GM18502 (cell line): Measurements from ENCODE around the gene PC.
"Not testable (repeated sequence)": the region's sequence is repeated elsewhere in the genome, so short reads cannot be mapped to it uniquely, and the experiment has no call there.

Experiments
- ATAC-seq: cut with Tn5 transposase; IDR thresholded peaks from one replicate; pipeline ENCODE4 v1.9.1; 2021; ENCODE audit warnings: mild to moderate bottlenecking; ENCODE audit not compliant: unreplicated experiment, poor library complexity

Gene PC

DNA sequence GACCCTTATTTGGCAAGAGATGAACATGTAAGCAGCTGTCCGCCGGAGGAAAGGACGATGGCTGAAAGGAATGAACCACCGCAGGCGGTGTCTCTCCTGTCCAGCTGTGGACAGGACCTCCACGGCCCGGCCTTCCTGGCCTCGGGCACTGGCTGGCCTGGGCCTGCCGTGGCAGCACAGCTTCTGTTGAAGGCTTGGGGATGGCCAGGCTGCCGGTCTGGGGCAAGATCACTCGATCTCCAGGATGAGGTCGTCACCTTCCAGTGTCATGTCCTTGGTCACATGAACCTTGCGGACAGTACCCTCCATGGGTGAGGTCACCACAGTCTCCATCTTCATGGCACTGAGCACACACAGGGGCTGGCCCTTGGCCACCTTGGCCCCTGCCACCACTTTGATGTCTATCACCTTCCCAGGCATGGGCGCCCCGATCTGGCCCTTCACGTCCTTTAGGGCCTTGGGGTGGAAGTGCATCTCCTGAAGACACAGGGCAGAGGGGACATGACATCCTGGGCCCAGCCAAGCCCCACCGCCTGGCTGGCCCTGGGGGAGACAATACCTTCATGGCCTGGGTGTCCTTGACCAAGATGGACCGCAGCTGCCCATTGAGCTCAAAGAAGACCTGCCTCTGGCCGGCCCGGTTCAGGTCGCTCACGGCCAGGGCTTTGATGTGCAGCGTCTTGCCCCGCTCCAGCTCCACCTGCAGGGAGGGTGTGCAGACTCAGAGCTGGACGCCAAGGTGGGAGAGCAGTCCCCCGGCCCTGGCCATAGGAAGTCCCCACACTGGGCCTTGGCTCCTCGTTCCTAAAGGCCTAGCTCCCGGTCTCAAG is 109.3 kb downstream of the PC start:
- ATAC-seq, result no peak

- no peak for ATAC-seq
Measured at GRCh38 chr11:66847461-66848232, 110.5 kb downstream of the PC start.

DNA sequence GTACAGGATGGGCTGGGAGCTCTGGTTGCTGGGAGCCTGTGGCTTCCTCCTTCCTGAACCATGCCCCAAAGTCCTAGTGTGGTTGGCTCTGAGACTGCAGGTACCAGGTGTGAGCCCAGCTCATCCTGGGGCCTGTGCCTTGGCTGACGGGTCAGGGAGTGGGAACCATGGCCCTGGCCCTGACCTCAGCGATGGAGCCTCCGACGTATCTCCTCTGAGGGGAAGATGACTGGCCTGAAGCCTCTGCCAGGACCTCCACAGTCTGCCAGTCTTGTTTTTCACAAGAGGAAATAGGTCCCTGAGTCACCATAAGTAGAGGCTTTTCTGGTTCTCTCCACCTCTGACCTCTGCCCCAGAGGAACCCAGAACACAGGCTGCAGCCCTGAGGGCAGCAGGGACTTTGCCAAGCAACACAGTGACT is 111.5 kb downstream of the PC start:
- ATAC-seq, result no peak

- ATAC-seq, result no peak
Measured at GRCh38 chr11:66845876-66846212, 112.3 kb downstream of the PC start.

- ATAC-seq, result no peak
Measured at GRCh38 chr11:66845143-66845875, 112.9 kb downstream of the PC start.

- no peak for ATAC-seq
Measured at GRCh38 chr11:66844496-66845142, 113.6 kb downstream of the PC start.

DNA sequence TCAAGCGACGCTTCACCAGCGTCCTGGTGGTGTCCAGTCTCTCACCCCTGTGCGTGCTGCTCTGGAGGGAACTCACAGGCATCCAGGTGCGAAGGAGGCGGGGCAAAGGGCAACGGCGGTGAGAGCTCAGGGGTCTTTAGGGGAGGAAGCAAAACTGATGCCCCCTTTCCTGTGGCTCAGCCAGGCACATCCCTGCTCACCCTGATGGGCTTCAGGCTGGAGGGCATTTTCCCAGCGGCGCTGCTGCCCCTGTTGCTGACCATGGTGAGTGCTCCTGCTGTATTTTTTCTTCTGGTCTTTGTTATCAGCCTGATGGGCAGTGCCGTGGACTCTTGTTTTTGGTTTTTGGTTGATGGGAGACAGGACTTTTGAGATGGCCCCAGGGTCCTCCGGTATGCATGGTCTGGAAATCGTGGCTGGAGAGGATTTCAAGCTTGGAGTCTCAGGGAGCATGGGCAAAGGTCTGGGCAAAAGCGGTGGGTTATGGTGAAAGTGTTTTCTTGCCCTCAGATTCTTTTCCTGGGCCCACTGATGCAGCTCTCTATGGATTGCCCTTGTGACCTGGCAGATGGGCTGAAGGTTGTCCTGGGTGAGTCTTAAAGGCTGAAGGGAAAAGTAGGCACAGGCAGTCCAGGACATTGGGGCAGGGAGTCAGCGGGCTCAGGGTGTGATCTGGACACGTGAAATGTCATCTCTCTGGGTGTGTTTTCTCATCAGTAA is 114.2 kb downstream of the PC start:
- no peak for ATAC-seq

GRCh38 chr11:66842896-66843775 is 115.0 kb downstream of the PC start, which contains the start of gene RCE1:
Gene RCE1, plus strand, starts transcription at chr11:66843441. Its CDS starts 15 bp downstream, at chr11:66843456.
- peak; percentile 81 for ATAC-seq

GRCh38 chr11:66842501-66842895 is 115.7 kb downstream of the PC start:
- ATAC-seq, result no peak

DNA sequence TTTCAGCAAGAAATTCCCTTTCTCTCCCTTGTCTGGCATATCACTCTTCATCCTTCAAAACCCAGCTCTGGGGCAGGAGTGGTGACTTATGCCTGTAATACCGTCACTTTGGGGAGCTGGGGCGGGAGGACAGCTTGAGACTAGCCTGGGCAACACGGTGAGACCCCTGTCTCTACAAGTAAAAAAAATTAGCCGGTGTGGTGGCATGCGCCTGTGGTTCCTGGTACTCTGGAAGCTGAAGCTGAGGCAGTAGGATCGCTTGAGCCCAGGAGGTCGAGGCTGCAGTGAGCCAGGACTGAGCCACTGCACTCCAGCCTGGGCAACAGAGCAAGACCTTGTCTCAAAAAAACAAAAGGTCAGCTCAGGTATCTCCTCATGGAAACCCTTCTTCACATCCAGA is 116.3 kb downstream of the PC start:
- ATAC-seq, result no peak

DNA sequence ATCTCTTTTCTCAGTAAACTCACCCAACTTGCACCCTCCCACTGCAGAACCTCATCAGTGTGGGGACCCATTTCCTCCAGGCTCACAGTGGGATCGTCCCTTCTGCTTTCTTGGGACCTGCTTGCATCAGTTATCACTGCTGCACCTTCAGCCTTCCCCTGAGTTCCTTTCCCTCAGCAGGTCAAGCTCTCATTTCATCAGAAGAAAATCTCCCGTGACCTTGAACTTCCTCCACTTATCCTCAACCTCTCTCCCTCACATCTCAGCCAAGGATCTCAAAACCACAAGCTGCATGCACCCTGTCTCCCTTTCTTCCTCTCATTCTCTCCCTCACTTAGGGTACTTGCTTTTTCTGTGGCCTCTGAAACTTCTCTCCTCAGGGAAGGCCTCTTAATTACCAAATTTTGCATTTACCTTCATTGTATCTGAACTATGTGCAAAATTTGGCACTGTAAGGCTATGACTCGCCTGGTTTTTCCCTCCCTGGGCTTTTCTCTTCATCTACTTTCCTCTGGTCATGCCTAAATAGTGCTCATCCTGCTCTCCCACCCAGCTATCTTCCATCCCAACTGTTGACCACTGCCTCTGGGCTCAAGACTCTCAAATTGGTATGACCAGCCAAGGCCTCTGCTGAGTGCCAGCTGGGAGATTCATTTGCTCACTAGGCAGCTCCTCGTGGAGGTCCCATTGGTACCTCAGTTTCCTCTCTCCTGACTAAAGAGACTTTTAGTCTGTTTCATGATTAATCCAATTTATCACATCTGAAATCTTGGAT is 117.7 kb downstream of the PC start:
- ATAC-seq, result no peak

DNA sequence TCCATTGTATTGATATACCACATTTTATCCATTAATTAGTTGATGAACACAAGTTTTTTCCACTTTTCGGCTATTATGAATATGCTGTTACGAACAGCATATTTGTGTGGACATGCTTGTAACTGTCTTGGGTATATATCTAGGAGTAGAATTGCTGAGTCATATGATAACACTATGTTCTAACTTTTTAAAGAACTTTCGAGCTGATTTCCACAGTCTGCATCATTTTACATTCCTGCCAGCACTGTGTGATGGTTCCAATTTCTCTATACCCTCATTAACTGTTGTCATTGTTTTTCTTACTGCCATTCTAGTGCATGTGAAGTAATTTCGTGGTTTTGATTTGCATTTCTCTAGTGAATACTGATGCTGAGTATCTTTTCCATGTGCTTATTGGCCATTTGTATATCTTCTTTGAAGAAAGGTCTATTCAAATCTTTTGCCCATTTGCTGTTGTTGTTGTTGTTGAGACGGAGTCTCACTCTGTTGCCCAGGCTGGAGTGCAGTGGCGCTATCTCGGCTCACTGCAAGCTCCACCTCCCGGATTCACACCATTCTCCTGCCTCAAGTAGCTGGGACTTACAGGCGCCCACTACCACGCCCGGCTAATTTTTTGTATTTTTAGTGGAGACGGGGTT is 122.3 kb downstream of the PC start:
- no peak for ATAC-seq

GRCh38 chr11:66834943-66835342 is 123.2 kb downstream of the PC start:
- no peak for ATAC-seq

GRCh38 chr11:66834539-66834845 is 123.7 kb downstream of the PC start:
- ATAC-seq, result no peak

- not testable (repeated sequence) for ATAC-seq
Measured at GRCh38 chr11:66824573-66824972, 133.6 kb downstream of the PC start.

GRCh38 chr11:66823700-66824099 is 134.5 kb downstream of the PC start:
- no peak for ATAC-seq

- no peak for ATAC-seq
Measured at GRCh38 chr11:66820901-66821300, 137.3 kb downstream of the PC start.

DNA sequence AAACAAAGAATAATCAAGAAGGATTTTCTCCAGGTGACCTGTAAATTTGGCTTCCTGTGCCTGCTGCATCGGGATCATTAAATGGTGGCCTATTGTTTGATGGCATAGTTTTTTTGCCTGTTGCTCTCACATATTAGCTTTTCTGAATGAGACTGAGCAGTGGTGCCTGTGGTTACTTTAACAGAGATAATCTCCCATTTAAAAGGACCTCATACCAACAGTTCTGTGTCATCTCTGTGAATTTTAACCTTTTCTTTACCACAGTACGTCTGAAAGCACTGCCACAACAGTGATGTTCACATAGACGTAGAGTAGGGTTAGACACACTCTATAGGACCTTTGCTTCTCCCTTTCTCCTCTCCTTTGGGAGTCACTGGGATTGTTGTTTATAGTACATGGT is 137.8 kb downstream of the PC start:
- ATAC-seq, result no peak
